ENCODE data around the gene CLK3.
A peak's percentile ranks its signal among the peaks of the same experiment; 100 is the strongest.
"Not testable (repeated sequence)": the region's sequence is repeated elsewhere in the genome, so short reads cannot be mapped to it uniquely, and the experiment has no call there.

Gene CLK3

DNA sequence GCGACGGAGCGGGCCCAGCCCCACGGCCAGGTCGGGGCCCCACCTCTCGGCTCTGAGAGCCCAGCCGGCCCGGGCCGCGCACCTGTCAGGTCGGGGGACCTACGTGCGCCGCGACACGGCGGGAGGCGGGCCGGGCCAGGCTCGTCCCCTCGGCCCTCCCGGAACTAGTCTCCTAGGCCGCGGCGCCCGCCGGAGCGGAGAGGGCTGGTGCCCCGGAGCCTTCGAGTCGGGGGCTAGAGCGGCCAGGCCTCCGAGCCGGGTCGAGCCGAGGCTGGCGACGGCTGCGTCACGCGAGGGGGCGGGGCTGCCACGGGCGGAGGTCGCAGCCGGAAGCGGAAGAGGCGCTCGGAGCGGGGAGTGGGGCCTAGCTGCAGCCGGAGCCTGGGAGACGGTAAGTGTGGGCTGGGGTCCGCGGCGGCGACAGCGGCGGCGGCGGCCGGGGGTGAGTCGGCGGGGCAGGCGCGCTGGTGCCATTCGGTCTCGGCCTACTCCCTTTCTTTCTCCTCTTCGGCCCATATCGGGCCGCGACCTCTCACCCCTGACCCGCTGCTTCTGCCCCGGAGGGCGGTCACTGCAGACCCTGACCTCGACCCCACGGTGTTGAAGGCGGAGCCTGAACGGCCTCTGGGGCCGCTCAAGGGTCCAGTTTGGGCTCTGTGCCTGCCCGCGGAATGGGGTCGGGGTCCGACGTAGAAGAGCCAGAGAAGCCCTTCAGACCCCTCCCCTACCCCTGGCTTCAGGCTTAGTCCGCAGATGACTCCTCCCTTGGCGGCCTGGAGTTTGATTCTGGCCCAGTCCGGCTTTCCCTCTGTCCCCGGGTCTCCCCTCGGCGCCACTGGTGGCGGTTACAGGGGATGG lies at the start of gene CLK3:
TSS of gene CLK3 (plus strand) at position 329 of the 858 bp plus-strand sequence. CDS start 3,361 bp downstream, outside the sequence.
- peak; percentile 98 for DNase-seq (ENCODE audit: low spot score)

DNA sequence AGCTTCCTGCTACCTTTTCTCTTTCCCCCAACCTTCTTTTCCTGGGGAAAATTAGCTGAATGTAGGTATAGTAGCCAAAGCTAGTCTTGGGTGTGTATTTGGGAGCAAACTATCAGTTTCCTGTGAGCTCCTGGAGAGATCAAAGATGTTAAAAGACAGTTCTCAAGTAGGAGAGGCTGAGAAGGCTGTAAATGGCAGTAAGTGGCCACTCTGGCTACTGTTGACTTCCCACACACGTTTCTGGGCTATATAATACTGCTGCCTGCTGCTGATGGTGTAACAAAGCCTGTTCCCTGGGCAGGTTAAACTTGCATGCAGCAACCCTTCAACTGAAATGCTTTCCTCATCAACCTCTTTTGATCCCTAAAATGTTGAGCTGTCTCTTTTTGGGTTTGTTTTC lies 47.0 kb upstream of the CLK3 start:
- DNase-seq (ENCODE audit: low spot score), result no peak

DNA sequence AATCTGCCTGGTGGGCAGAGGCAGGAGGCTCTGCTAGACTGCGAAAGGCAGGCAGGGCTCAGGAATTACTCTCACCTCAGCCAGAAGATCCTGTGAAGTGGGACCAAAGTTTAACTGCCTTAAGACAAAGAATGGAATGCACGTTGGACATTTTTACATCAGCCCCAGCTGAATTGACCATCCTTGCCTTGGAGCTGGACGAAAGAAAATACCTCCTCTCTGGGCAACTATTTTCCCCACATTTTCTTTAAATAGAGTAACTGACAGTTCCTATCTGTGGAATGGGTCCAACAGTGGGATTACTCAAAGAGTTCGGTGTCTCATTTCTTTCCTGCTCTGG lies 45.9 kb upstream of the CLK3 start:
- DNase-seq (ENCODE audit: low spot score), result no peak

DNA sequence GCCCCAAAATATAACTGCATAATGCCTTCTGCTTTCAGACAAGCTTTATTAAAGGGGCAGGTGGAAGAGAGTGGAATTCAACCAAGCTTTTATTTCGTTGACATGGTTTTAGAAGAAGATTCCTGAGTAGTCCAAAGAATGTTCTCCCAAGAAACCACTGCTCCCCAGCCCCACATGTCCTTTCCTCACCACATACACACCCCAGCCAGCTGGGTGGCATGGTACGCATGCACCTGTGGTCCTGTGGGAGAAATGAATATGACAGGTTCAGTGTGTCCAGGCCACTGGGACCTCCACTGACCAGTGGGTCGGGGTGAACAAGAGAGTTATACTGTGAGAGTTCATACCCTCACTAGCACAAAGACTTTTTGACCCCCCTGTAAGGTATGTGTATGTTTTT lies 44.4 kb upstream of the CLK3 start:
- no peak for DNase-seq (ENCODE audit: low spot score)

DNA sequence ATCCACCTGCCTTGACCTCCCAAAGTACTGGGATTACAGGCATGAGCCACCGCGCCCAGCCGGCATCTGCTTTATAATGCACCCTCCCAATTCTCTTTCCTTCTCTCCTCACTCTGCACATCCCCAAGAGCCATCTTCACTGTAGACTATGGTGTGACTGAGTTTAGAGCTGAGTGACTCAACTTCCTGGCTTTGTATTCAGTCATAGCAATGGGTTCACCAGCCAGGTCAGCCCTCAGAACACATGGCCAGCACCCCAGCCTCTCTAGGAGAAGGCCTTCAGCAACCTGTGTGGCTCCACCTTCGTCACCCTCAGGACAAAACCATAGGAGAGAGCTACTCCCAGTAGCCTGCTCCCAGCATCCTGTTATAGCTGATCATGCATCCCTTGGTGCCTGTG lies 41.6 kb upstream of the CLK3 start:
- DNase-seq (ENCODE audit: low spot score), result no peak

DNA sequence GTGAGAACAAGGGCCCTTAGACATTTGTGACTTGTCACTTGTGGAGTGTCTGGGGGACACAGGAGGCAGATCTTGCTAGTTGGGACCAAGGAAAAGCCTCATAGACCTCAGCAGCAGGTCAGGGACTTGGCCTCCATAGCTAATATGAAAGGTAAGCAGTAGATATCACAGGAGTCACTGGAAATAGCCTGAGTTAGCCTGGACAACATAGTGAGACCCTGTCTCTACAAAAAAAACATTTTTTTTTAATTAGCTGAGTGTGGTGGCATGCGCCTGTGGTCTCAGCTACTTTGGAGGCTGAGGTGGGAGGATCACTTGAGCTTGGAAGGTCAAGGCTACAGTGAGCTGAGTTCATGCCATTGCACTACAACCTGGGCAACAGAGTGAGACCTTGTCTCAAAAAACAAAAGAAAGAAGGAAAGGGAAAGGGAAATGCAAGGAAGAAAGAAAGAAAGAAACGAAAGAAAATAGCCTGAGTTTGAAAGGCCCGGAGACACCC lies 37.1 kb upstream of the CLK3 start:
- DNase-seq (ENCODE audit: low spot score), result no peak

DNA sequence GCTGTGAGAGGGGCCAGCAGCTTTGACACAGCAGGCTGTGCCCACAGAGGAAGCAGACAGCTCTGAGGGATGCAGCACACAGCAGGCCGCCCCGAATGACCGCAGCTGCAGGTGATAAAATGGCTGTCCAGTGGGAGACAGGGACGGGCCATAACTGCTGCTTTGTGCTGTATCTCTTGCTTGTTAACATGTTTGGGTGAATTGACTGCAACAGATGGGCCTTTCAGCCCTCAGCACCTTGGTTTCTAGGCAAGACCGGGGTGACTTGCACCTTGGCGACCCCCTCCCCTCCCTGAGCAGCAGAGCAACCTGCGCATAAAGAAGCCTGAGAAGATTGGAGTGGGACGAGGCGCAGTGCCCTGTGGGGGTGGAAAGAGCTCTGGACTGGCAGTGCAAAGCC lies 36.6 kb upstream of the CLK3 start:
- DNase-seq (ENCODE audit: low spot score), result no peak

DNA sequence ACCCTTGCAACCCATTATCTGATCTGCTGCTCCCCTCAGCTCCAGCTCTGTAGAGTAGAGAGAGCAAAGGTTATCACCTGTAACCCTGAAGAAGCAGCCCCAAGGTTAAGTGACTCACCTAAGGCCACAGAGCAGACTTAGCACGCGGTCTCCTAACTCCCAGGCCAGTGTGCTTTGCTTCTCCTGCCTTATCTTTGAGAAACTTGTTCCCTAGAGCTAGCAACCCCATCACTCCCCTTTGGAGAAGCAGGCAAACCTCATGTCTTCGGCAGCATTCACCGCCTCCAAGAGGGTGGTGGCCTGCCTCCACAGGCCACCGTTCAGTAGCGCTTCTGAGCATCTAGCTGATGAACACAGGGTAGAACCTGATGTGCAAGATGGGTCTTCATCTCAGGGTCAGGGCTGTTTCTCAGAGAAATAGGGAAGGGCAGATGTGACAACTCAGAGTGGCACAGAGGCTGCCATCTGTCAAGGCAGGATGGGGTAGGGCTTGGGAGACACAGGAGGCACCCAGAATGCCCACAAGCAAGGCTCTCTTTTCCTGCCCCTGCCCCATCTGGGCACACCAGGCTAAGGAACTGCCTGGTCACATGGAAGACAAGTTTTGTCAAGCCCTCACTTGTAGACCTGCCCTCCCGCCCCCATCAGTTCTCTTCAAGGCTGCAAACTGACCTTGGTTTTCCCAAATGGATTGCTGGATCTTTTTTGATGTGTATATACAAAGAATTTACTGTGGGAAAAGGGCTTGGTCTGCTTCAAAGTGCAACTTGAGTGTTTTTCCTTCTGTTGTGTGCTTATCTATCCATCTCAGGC lies 34.9 kb upstream of the CLK3 start:
- DNase-seq (ENCODE audit: low spot score), result no peak

DNA sequence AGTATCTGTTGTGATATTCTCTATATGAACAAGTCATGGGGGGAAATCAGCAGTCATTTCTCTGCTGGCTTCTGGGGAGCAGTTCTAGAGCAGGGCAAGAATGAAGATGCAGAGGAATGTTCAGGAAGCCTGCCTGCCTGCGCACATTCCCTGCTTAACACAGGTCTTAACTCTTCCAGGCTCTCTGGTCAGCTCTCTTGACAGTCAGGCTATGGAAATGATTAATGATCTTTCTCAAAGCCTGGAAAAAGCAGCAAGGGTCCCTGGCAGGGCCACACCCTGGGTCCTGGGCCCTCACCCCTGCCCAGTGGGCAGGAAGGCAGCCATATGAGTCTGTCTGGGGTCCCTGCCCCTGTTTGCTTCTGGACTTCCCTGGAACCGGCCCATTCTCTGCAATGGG lies 31.4 kb upstream of the CLK3 start:
- no peak for DNase-seq (ENCODE audit: low spot score)

DNA sequence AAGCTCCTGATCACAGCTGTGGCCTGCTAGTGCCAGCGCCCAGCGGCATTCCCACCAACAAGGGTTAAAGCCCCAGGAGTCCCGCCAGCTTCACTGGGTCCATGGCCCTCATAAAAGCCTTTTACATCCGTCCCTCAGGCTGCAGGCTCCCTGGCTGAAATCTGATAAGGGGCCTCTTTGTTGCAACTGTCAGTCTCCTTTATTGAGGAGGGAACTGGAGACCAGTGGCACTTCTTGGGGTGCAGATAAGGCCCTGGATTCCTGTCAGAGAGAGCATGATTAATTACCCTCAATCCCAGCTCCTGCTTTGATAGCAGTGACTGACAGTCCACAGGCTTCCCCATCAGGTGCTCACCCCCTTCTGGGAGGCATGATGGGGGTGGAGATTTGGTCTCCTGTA lies 30.9 kb upstream of the CLK3 start:
- DNase-seq (ENCODE audit: low spot score), result no peak

DNA sequence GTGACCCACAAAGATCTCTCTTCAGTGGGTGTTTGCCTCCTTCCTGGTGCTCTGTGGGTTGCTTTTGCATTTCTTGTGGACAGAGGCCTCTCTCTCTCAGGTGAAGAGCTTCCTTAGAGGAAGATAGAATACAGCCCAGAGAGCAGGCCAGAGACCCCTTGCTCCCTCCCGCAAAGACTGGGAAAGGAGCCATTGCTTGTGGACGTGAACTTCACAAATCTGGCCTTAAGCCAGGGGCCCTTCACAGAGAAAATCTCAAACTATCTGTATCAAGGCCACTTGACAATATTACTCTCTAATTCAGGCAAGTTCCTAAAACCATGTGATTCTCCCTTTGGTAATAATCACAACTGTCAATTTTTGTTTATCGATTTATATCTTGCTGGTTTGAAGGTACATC lies 30.4 kb upstream of the CLK3 start:
- no peak for DNase-seq (ENCODE audit: low spot score)

DNA sequence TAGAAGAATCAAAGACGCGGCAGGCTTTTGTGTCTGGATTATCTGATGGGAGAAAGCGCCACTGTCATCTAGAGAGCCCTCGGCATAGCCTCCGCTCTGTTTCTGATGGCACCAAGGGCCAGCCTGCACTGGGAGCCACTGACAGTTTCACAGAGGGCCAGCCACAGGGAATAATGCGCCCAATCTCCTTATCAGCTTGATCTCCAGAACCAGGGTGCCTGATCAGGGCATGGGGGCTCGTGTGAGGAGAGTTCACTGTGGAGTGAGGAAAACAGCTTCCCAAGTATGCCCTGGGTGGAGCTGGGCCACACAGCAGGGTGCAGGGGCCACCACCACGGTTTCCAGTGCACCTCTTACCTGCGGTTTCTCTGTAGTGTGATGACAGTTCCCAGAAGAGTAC lies 29.8 kb upstream of the CLK3 start:
- DNase-seq (ENCODE audit: low spot score), result no peak

DNA sequence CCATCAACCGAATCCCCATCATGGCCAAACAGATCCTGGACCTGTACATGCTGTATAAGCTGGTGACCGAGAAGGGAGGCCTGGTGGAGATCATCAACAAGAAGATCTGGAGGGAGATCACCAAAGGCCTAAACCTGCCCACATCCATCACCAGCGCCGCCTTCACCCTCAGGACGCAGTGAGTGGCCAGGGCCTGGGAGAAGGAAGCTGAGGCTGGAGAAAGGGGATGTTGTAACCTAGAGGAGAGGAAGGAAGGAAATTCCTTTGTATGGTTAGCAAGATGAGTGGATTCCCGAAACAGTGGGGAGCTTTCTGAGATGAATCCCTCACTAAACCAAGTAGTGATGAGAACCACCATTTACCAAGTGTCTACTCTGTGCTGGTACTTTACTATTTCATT lies 25.8 kb upstream of the CLK3 start:
- DNase-seq (ENCODE audit: low spot score), result no peak

DNA sequence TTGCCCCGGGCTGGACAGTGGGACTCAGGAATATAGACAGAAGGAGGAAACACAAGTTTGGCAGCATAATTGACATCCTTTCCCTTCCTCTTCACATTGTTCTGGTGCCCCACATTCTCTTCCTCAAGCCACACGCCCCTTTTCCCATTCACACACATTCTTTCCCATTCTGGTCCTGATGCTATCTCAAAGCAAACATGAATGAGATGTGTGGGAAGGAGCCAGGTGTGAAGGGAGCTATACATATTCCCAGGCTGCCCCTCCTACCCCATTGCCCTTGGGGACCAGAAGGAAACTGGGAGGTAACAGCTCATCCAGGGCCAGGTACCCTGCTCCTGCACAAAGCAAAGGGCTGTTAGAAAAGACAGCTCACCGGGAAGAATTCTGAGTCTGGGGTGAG lies 23.4 kb upstream of the CLK3 start:
- DNase-seq (ENCODE audit: low spot score), result no peak

DNA sequence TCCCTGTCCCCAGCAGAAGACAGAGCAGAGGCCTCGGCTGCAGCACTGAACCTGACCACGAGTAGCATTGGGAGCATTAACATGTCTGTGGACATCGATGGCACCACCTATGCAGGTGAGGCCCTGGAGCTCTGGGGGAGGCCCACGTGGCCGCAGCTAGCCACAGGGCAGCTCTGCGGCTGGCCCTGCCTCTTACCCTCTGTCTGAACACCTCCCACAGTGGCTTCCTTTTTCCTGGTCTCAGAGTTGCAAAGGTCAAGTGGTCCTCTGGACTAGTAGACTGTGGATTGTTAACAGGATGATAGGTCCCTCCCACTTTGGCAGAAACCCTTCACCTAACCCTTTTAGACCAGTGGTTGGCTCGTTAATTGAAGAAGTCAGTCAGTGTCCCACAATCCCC lies 22.5 kb upstream of the CLK3 start:
- DNase-seq (ENCODE audit: low spot score), result no peak

DNA sequence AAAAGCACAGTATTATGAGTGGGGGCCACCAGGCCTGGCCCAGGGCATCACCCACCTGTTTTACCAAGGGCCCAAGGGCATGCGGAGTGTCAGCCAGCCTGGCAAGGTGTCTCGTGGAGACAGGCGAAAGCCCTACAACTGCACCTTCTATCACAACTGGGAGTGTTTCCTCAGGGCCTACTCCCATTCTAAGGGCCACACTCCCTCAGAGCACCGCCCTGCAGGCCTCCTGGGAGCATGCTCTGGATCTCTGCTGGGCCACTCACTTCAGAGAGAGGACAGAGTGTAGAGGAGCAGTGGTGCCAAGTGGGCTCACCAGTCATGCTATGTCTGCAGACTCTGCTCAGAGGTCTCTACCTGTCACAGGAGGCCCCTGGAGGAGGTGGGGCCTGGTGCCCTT lies 21.2 kb upstream of the CLK3 start:
- DNase-seq (ENCODE audit: low spot score), result no peak

DNA sequence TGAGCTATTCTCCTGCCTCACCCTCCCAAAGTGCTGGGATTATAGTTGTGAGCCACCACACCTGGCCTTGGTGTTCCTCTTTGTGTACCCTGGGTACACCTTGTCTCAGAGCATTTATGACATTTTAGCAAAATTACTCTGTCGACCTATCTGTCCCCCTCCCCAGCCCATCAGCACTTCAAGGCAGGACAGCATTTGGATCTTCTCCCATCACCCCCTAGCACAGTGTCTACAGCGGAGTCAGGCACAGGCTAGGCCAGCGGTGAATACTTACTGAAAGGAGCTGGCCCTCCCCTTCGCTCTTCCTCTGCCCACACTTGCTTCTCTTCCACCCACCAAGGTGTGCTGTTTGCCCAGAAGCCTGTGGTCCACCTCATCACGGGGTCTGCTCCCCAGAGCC lies 20.4 kb upstream of the CLK3 start:
- no peak for DNase-seq (ENCODE audit: low spot score)

DNA sequence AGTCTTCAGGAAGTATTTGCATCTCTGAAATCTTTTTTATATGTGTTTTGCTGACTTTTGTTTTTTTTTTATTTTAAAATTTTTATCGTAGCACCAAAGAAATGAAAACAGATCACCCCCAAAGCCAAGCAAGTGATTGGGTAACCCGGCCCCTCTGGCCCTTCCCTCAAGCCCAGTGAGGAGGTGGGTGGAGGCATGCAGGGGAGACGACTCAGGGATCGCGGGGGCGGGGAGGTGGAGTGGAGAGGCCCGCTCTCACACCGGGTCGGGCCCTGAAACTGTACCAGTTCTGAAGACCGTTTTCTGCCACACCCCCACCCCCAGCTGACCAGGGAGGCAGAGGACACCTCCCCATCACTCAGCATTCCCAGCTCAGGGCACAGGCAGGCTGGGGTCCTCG lies 18.9 kb upstream of the CLK3 start:
- not testable (repeated sequence) for DNase-seq (ENCODE audit: low spot score)

DNA sequence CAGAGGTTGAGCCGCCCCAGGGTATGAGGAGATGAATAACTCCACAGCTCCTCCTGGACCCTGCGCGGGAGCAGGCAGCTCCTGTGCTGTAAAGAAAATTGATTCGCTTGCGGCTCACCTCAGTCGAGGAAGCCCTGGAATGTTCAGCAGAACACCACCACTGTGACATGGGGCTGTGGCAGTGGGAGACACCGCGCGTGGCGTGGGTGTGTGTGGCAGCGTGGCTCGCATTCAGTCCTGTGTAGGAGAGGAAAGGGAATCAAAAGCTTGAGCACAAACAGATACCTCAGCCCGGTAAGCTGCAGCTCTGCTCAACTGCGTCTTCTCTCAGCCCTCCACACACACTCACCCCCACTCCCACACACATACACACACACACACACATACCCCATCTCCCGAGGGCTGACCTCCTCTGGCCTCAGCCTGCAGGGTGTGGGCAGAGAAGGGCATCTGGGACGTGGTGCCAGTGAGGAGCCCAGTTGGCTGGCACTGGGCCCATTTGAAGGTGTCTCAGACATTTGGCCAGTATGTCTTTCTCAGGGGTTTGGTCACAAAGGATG lies 18.4 kb upstream of the CLK3 start:
- DNase-seq (ENCODE audit: low spot score), result not testable (repeated sequence)

DNA sequence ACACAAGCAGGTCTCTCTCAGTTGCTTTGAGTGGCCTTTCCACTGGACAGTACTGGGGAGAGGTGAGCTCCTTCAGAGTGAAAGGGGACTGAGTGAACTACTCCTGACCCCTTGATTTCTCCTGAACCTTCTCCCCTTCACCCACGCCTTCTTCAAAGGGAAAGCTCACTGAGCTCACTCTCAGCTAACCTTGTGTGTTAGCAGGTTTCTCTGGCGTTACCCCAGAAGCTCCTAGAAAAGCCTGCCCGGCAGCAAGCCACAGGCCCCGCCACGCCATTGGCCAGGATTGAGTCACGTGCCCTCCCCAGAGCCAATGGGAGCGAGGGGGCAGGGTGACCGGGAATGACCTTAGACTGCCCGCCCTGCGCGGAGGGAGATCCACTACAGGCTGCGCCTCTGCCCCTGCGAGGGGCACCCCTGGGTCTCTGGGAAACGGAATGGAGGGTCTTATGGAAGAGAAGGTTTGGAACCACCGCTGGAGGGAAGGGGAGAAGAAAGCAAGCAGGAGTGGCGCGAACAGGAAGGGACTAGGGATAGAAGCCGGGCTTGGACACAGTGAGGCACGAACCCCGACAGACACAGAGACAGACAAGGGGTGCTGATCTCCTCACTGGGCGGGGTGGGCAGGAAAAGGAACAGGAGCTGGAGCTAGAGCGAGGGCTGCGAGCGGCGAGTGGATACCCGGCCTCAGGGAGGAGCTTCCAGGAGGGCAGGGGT lies 17.4 kb upstream of the CLK3 start:
- DNase-seq (ENCODE audit: low spot score), result peak; percentile 80

DNA sequence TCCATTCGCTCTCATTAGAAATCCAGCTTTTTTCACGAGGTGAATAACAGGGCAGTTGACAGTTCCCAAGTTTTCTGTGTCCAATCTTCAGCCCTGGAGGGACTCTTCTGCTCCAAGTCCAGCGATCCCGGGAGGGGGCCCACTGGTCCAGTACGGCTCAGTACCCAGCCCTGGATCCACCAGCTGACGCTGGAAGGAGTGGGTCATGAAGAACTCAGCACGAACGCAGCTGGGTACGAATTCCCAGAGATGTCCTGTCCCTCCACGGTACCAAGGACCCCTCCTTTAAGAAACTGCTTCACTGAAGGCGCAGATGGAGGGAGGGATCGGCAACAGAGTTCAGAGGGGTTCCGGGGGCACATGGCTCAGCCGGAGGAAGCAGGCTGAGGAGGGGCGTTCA lies 16.5 kb upstream of the CLK3 start:
- no peak for DNase-seq (ENCODE audit: low spot score)

DNA sequence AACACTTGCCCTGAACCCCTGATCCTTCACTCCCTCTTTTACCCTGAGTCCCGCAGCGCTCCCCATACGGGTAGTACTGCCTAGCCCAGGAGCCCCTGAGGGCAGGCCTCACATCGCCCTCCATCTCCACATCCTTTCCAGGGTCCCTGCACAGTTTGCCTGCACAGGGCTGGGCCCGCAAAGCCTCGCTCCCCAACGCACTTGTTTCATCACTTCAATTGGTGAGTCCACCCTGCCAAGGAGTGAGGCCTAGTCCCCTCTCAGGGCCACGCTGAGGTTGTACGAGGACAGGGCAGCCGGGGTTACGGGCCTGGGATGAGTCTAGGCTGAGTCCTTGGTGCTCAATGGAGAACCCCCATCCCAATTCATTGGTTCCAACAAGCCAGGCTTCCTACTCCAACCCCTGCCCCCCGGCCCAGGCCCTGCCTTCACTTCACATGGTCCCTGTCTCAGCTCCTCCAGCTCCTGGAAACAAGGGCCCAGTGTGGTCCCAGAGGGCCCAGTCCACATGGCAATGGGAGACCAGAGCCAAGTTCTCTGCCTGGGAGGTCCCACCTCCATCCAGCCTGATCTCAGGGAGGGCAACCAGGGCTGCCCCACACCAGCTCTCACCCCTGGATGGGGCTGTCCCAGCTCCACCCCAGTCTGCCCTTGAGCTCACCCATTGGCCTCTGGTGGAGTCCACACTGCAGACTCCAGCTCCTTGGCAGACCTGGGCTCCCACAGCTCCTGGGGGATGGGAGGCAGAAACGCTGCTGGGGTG lies 12.4 kb upstream of the CLK3 start:
- DNase-seq (ENCODE audit: low spot score), result no peak
